Adrenal gland (tissue), 12 donors: ENCODE data around the gene PRRC2B. TPM values are rescaled to one million over a fixed set of nuclear protein-coding genes. Genes with fewer than 3 reads are reported as not detected.

Experiments used
- DNase-seq, 7 donors: peaks; one replicate each; pipeline ENCODE4 v3.0.0-alpha.2; 2019 to 2020
- H3K27ac ChIP-seq, 5 donors: fragments of 200-600 bp; sonication (generic) in 4 of 5; 1 replicate in 3 of 5; 2 replicates in 2 of 5; pipeline versions ENCODE4 v1.5.1 to v1.8.0; 2016 to 2020; ENCODE audit warnings: mild to moderate bottlenecking in 1 of 5
- H3K27me3 ChIP-seq: fragments of 200-600 bp; 2 replicates; pipeline ENCODE4 v1.8.0; 2021
- H3K36me3 ChIP-seq, 2 donors: fragments of 200-600 bp; replicated peaks in 1 of 2; 1 replicate in 1 of 2; 2 replicates in 1 of 2; pipeline versions ENCODE4 v1.5.1 to v1.8.0; 2018 to 2022
- H3K4me1 ChIP-seq, 2 donors: fragments of 200-600 bp; replicated peaks in 1 of 2; 1 replicate in 1 of 2; 2 replicates in 1 of 2; pipeline versions ENCODE4 v1.5.1 to v1.8.0; 2018 to 2021
- H3K4me3 ChIP-seq, 4 donors: fragments of 200-600 bp; sonication (generic) in 3 of 4; one replicate each; pipeline ENCODE4 v1.5.1; 2016 to 2018
- H3K9me3 ChIP-seq, 3 donors: fragments of 200-600 bp; sonication (generic) in 1 of 3; replicated peaks in 1 of 3; 1 replicate in 2 of 3; 2 replicates in 1 of 3; pipeline versions ENCODE4 v1.5.1 to v1.8.0; 2016 to 2021
- POLR2A ChIP-seq, 2 donors: fragments of 450-650 bp; IDR thresholded peaks; one replicate each; pipeline ENCODE4 v1.6.1; 2017; ENCODE audit warnings: antibody characterized with exemption in 2 of 2, mild to moderate bottlenecking in 2 of 2, moderate library complexity in 1 of 2
- WGBS, 4 donors: extraction: QIAGEN DNeasy Blood & Tissue Kit in 2 of 4; methylation state at CpG; one replicate each; pipeline versions ENCODE4 v1.1.5 to v1.1.7; 2013 to 2017; 5-methylcytosine and 5-hydroxymethylcytosine counted together
- intact Hi-C, 2 donors: fragments of 100-400 bp; cut with DNase I; formaldehyde crosslinking; loops; one replicate each; pipeline versions ENCODE4 v1.14.1 to v1.15.0; 2022 to 2023
- polyA plus RNA-seq, 3 donors: library from polyadenylated mRNA; stranded (reverse); fragments of 200-250 nt in 2 of 3; fragments of 350-450 nt in 1 of 3; fragmentation: Illumina TruSeq in 1 of 3; extraction: RNeasy Lipid Tissue Mini Kit (QIAGEN cat#74804) in 1 of 3; gene quantifications; one replicate each; pipeline ENCODE4 v1.2.3, GENCODE V29; 2013 to 2014
- total RNA-seq, 9 donors: library from RNA; depleted of rRNA in 4 of 9; stranded (reverse); fragments of >200 nt in 4 of 9; fragments of 120-200 nt in 1 of 9; fragmentation: NEBNext Ultra II Directional in 1 of 9; extraction: Animal tissue kit (Norgen Biotek cat#: 25700) in 1 of 9; gene quantifications; one replicate each; pipeline versions ENCODE4 v1.1.0 to v1.2.4, GENCODE V29; 2013 to 2023
- TF ChIP-seq, protein P1 (sequence below), 6 experiments: fragments of 450-650 bp in 4 of 6; fragments of 200-600 bp in 2 of 6; sonication (generic) in 1 of 6; IDR thresholded peaks; 1 replicate in 5 of 6; 2 replicates in 1 of 6; pipeline versions ENCODE4 v1.5.1 to v1.8.0; 2016 to 2021; ENCODE audit warnings: antibody characterized with exemption in 6 of 6, mild to moderate bottlenecking in 2 of 6, moderate library complexity in 1 of 6
- donor health status: healthy with polysubstance abuse.
- donor health status: Bipolar disorder and iron deficiency.
- donor health status: DM: yes; HTN: yes; CAD: no.
- donor health status: DM: no; HTN: no; CAD: no.
- donor health status: DM: no; HTN: no; CAD: no.
- donor health status: DM: yes; HTN: yes; CAD: no.

The PRRC2B gene
- total and polyA plus RNA-seq, 12 donors = 42.3 to 255 (median 145) TPM

DNA sequence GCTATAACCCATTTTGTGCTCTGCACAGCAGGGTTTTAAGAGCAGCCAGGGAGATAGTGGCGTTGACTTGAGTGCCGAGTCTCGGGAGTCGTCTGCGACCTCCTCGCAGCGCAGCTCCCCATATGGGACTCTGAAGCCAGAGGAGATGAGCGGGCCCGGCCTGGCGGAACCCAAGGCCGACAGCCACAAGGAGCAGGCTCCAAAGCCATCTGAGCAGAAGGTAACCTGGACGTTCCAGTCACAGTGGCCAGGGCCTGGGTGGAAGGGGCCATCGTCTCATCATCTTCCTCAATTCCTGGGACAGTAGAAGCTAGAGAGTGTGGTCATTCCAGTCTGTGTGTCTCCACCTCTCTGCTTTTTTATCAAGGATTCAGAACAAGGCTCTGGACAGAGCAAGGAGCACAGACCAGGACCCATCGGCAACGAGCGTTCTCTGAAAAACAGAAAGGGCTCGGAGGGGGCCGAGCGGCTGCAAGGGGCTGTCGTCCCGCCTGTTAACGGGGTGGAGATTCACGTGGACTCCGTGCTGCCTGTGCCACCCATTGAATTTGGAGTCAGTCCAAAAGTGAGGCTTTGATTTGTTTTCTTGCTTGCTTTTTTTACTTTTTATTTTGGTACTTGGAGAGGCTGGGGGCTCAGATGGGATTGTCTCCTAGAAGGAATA is 88.6 kb downstream of the PRRC2B start:
- no peak overlapping the region for H3K27ac ChIP-seq
- TF ChIP-seq, protein P1, sequence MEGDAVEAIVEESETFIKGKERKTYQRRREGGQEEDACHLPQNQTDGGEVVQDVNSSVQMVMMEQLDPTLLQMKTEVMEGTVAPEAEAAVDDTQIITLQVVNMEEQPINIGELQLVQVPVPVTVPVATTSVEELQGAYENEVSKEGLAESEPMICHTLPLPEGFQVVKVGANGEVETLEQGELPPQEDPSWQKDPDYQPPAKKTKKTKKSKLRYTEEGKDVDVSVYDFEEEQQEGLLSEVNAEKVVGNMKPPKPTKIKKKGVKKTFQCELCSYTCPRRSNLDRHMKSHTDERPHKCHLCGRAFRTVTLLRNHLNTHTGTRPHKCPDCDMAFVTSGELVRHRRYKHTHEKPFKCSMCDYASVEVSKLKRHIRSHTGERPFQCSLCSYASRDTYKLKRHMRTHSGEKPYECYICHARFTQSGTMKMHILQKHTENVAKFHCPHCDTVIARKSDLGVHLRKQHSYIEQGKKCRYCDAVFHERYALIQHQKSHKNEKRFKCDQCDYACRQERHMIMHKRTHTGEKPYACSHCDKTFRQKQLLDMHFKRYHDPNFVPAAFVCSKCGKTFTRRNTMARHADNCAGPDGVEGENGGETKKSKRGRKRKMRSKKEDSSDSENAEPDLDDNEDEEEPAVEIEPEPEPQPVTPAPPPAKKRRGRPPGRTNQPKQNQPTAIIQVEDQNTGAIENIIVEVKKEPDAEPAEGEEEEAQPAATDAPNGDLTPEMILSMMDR (IDR thresholded peaks at IDR 0.05) = no peak
- TF ChIP-seq POLR2A (IDR thresholded peaks at IDR 0.05) = no peak
- no peaks in the 10 kb centered on the region for H3K27me3 ChIP-seq
- no peaks in the 10 kb centered on the region for H3K4me1 ChIP-seq
- intact Hi-C loops = loop anchor here in 1 of 2 donors (10.0 kb wide), 1 partner anchor 98 kb away; no protein-coding TSS in a partner anchor
- no peak for DNase-seq
- no peak overlapping the region for H3K4me3 ChIP-seq
- WGBS, 4 donors = 85 to 87% (median 86%) methylated on average over 14 to 24 of the region's 24 CpGs
- no peaks in the 10 kb centered on the region for H3K9me3 ChIP-seq
- peaks cover 0 to 100% of the 10 kb centered on the region in 2 donors for H3K36me3 ChIP-seq

DNA sequence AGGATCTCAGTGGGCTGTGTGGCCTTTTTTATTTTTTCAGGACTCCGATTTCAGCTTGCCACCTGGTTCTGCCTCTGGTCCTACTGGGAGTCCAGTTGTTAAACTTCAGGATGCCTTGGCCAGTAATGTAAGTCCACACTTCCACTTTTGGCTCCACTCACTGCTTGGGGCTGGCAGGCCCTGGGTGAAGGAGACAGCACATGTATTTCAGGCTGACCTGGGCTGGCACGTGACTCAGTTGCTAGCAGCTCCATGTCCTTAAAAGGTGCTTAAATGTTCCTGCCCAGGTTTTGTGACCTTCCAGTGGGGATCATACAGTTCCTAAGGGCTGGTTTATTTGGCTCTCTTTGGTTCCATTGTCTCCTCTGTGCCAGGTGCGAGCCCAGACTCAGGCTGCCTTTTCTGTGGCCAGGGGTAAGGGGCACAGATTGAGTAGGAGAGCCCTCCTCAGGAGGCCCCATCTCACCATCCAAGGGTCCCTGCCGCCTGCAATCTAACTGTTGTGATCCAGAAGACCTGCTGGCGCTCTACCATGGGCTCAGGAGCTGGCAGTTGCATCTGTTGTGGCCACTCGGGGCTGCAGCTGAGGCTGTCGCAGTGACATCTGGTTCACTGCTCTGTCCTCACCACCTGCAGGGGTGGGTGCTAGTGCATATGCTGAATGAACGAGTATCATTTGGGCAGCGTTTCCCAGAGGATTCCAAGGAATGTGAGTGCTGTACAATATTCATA is 89.6 kb downstream of the PRRC2B start:
- no peak overlapping the region for H3K4me3 ChIP-seq
- no peaks in the 10 kb centered on the region for H3K4me1 ChIP-seq
- H3K27me3 ChIP-seq = no peaks in the 10 kb centered on the region
- H3K27ac ChIP-seq = no peak overlapping the region
- peaks cover 0 to 100% of the 10 kb centered on the region in 2 donors for H3K36me3 ChIP-seq
- intact Hi-C loops = loop anchor here in 1 of 2 donors (10.0 kb wide), 1 partner anchor 99 kb away; no protein-coding TSS in a partner anchor
- 82 to 91% (median 85%) methylated on average over 2 to 9 of the region's 9 CpGs for WGBS, 4 donors
- no peaks in the 10 kb centered on the region for H3K9me3 ChIP-seq
- no peak for DNase-seq
- TF ChIP-seq, protein P1 (IDR thresholded peaks at IDR 0.05) = no peak
- no peak for TF ChIP-seq POLR2A (IDR thresholded peaks at IDR 0.05)

GRCh38 chr9:131484051-131484445 is 90.2 kb downstream of the PRRC2B start:
- peak in 1 of 7 donors; percentile 6 for DNase-seq
- Histone ChIP-seq H3K27me3 (no peaks in the 10 kb centered on the region), H3K27ac (no peak overlapping the region), H3K4me1 (no peaks in the 10 kb centered on the region), H3K36me3 (peaks cover 0 to 100% of the 10 kb centered on the region in 2 donors), H3K9me3 (no peaks in the 10 kb centered on the region), H3K4me3 (no peak overlapping the region)
- intact Hi-C loops = loop anchor here in 1 of 2 donors (10.0 kb wide), 1 partner anchor 99 kb away; no protein-coding TSS in a partner anchor
- WGBS, 4 donors = 92 to 100% (median 97%) methylated on average over 4 to 7 of the region's 7 CpGs
- TF ChIP-seq POLR2A (IDR thresholded peaks at IDR 0.05) = no peak
- TF ChIP-seq, protein P1 (IDR thresholded peaks at IDR 0.05) = no peak

- H3K27ac ChIP-seq = no peak overlapping the region
- no peak overlapping the region for H3K4me3 ChIP-seq
- H3K27me3 ChIP-seq = no peaks in the 10 kb centered on the region
- WGBS, 4 donors = 86 to 92% (median 91%) methylated on average over 11 to 15 of the region's 15 CpGs
- no peaks in the 10 kb centered on the region for H3K9me3 ChIP-seq
- no peak for TF ChIP-seq POLR2A (IDR thresholded peaks at IDR 0.05)
- TF ChIP-seq, protein P1 (IDR thresholded peaks at IDR 0.05) = no peak
- no peak for DNase-seq
- H3K36me3 ChIP-seq = peaks cover 0 to 100% of the 10 kb centered on the region in 2 donors
- no peaks in the 10 kb centered on the region for H3K4me1 ChIP-seq
- intact Hi-C loops = loop anchor here in 1 of 2 donors (10.0 kb wide), 1 partner anchor 100 kb away; no protein-coding TSS in a partner anchor
Observed at GRCh38 chr9:131484560-131485185, 90.8 kb downstream of the PRRC2B start.
